Measurements from ENCODE around the gene GDE1. TPM values are rescaled to one million over a fixed set of nuclear protein-coding genes. Genes with fewer than 3 reads are reported as not detected.
A peak's percentile ranks its signal among the peaks of the same experiment; 100 is the strongest.

Gene GDE1
- total and polyA plus RNA-seq, 2 of the 4 experiments (the other 2 are of a cell fraction): 50.1 to 62.4 TPM

GRCh38 chr16:19549673-19550072, 27.8 kb upstream of the GDE1 start:
- in situ Hi-C loops (cut with MboI; ENCODE audit: low sequenced_read_pairs) (no loop called here), dilution Hi-C loops (cut with HindIII; ENCODE audit: low sequenced_read_pairs, unreplicated experiment) (no loop called here), intact Hi-C loops (cut with micrococcal nuclease) (no loop called here)
- no peak overlapping the region for H2BK15ac ChIP-seq (ENCODE audit: low read depth, low read length)
- no peaks in the 10 kb centered on the region; the same call in 1 of the 2 replicates for H3K36me3 ChIP-seq (ENCODE audit: control insufficient read depth, insufficient read depth, low read length)
- no peaks in the 10 kb centered on the region for H3K9me1 ChIP-seq (ENCODE audit: insufficient read depth, low read length)
- H2BK120ac ChIP-seq (ENCODE audit: low read depth, low read length): no peak overlapping the region
- no peak for DNase-seq
- no peaks in the 10 kb centered on the region for H3K4me1 ChIP-seq (ENCODE audit: control insufficient read depth, insufficient read depth, low read length)
- H3K23ac ChIP-seq (ENCODE audit: low read depth, low read length): no peak overlapping the region
- ChIA-PET POLR2A (ENCODE audit: unreplicated experiment) (no interaction called here), CTCF (interaction anchor here (1.0 kb wide), 1 partner anchor 10 kb away, joined by 3 read pairs; no protein-coding TSS in a partner anchor)
- H4K5ac ChIP-seq (ENCODE audit: low read depth, low read length): no peak overlapping the region
- no peak overlapping the region for H2AK9ac ChIP-seq (replicated peaks; ENCODE audit: low read depth, low read length, poor library complexity)
- no peak overlapping the region for H2BK20ac ChIP-seq (ENCODE audit: low read depth, low read length)
- H3K27ac ChIP-seq (ENCODE audit: insufficient read depth, low read length): no peak overlapping the region
- ATAC-seq (ENCODE audit: low read depth): no peak
- no peak overlapping the region for H4K8ac ChIP-seq (ENCODE audit: low read depth in 2 of 2, low read length in 2 of 2)
- TF ChIP-seq CHD1 (IDR thresholded peaks at IDR 0.05; ENCODE audit: low read depth, low read length): no peak
- TF ChIP-seq CEBPB (IDR thresholded peaks at IDR 0.05; ENCODE audit: low read depth, low read length): 0 out of 2 replicates have a peak, but pooled peaks have one; percentile 4
- TF ChIP-seq CTCF (conservative IDR thresholded peaks at IDR 0.05; ENCODE audit: low read depth, low read length): no peak
- no peaks in the 10 kb centered on the region for H3K9me3 ChIP-seq (ENCODE audit: control insufficient read depth, insufficient read depth, low read length)
- H4K91ac ChIP-seq (ENCODE audit: insufficient read depth, low read depth, low read length): no peak overlapping the region
- H2AK5ac ChIP-seq (ENCODE audit: low read depth, low read length): no peak overlapping the region
- H3K4me3 ChIP-seq (ENCODE audit: insufficient read depth, low read depth, low read length): no peak overlapping the region
- no peak overlapping the region for H2BK5ac ChIP-seq (ENCODE audit: low read depth, low read length, poor library complexity, severe bottlenecking)
- H2AFZ ChIP-seq (replicated peaks; ENCODE audit: low read length, poor library complexity): no peak overlapping the region
- no peak overlapping the region for H3K14ac ChIP-seq (replicated peaks; ENCODE audit: low read depth, low read length)
- H3K4me2 ChIP-seq (ENCODE audit: low read depth, low read length): no peak overlapping the region
- H3K56ac ChIP-seq (ENCODE audit: extremely low read depth, insufficient read depth, low read length): no peak overlapping the region
- BruUV-seq (replicated peaks): no TSS peak
- no peak overlapping the region for H3K18ac ChIP-seq (ENCODE audit: low read depth, low read length)
- 0 out of 4 replicates have a peak, but pooled peaks cover 0 to 4% of the 10 kb centered on the region in 2 experiments for H3K79me1 ChIP-seq (ENCODE audit: low read depth in 1 of 2, low read length in 2 of 2)
- H3K27me3 ChIP-seq (ENCODE audit: control insufficient read depth, insufficient read depth, low read length): no peaks in the 10 kb centered on the region
- H4K20me1 ChIP-seq (ENCODE audit: insufficient read depth, low read length): no peaks in the 10 kb centered on the region
- H3K4ac ChIP-seq (ENCODE audit: low read depth, low read length): no peak overlapping the region
- no peak overlapping the region for H3K9ac ChIP-seq (ENCODE audit: low read depth, low read length)

Measured in IMR-90 (cell line).